Activated T-cell treated with anti-CD3 and anti-CD28 coated beads, Interleukin-2, amount 50 U/mL, for 4 hours (primary cell): Measurements from ENCODE around the gene KIF23. TPM values are rescaled to one million over a fixed set of nuclear protein-coding genes. Genes with fewer than 3 reads are reported as not detected.

ENCODE experiments used
- ATAC-seq, 2 donors: fragments of 200-7000 bp; cut with Tn5 transposase; one replicate each; pipeline ENCODE4 v1.10.0; 2021
- DNase-seq: peaks from one replicate; pipeline ENCODE4 v3.0.0-alpha.2; 2020
- H3K27me3 Mint-ChIP-seq: one replicate; pipeline ENCODE4 v1.8.0; 2021; ENCODE audit warnings: low read depth, mixed read lengths
- H3K36me3 Mint-ChIP-seq: one replicate; pipeline ENCODE4 v1.8.0; 2022; ENCODE audit warnings: mixed read lengths; ENCODE audit not compliant: insufficient read depth
- H3K4me1 Mint-ChIP-seq: one replicate; pipeline ENCODE4 v1.8.0; 2021; ENCODE audit warnings: low read depth, mixed read lengths
- H3K4me3 Mint-ChIP-seq: one replicate; pipeline ENCODE4 v1.8.0; 2021; ENCODE audit warnings: mild to moderate bottlenecking, moderate library complexity, mixed read lengths
- H3K9me3 Mint-ChIP-seq: one replicate; pipeline ENCODE4 v1.8.0; 2021; ENCODE audit warnings: mixed read lengths
- total RNA-seq, 3 donors: library from RNA; stranded (reverse); gene quantifications; one replicate each; pipeline ENCODE4 v1.2.1, GENCODE V29; 2021

The KIF23 gene
- total RNA-seq, 3 donors from 2014 or later = 3.4 to 3.7 (median 3.5) TPM

GRCh38 chr15:69474291-69474690 lies 60.1 kb downstream of the KIF23 start:
- Mint-ChIP-seq H3K4me3 (no peak overlapping the region), H3K4me1 (peaks cover 6% of the 10 kb centered on the region)

GRCh38 chr15:69474846-69475455 lies 60.8 kb downstream of the KIF23 start:
- no peak for ATAC-seq
- H3K4me3 Mint-ChIP-seq = no peak overlapping the region
- no peaks in the 10 kb centered on the region for H3K36me3 Mint-ChIP-seq
- no peak for DNase-seq
- H3K4me1 Mint-ChIP-seq = no peaks in the 10 kb centered on the region
- H3K9me3 Mint-ChIP-seq = peaks cover 5% of the 10 kb centered on the region
- peaks cover 3% of the 10 kb centered on the region for H3K27me3 Mint-ChIP-seq

More at GRCh38 chr15:69474291-69474690, 60.1 kb downstream of the KIF23 start:
- ATAC-seq (no peak), DNase-seq (no peak)
- H3K27me3 Mint-ChIP-seq = peaks cover 3% of the 10 kb centered on the region
- no peaks in the 10 kb centered on the region for H3K9me3 Mint-ChIP-seq
- no peaks in the 10 kb centered on the region for H3K36me3 Mint-ChIP-seq

GRCh38 chr15:69475769-69476358 lies 61.7 kb downstream of the KIF23 start:
- no peak overlapping the region for H3K4me3 Mint-ChIP-seq
- H3K27me3 Mint-ChIP-seq = peaks cover 3% of the 10 kb centered on the region
- DNase-seq (peak; percentile 72), ATAC-seq (peak; percentile 76 to 80)
- peaks cover 5% of the 10 kb centered on the region for H3K9me3 Mint-ChIP-seq
- H3K4me1 Mint-ChIP-seq = no peaks in the 10 kb centered on the region
- no peaks in the 10 kb centered on the region for H3K36me3 Mint-ChIP-seq

- H3K9me3 Mint-ChIP-seq = peaks cover 5% of the 10 kb centered on the region
- H3K4me1 Mint-ChIP-seq = no peaks in the 10 kb centered on the region
- no peak for ATAC-seq
- H3K4me3 Mint-ChIP-seq = no peak overlapping the region
- no peaks in the 10 kb centered on the region for H3K36me3 Mint-ChIP-seq
- peaks cover 3% of the 10 kb centered on the region for H3K27me3 Mint-ChIP-seq
- DNase-seq = no peak
These were observed 62.7 kb downstream of the KIF23 start for GRCh38 chr15:69476704-69477473.

GRCh38 chr15:69478259-69478781 lies 64.2 kb downstream of the KIF23 start:
- Mint-ChIP-seq H3K36me3 (no peaks in the 10 kb centered on the region), H3K27me3 (peaks cover 3% of the 10 kb centered on the region), H3K4me1 (no peaks in the 10 kb centered on the region), H3K4me3 (no peak overlapping the region), H3K9me3 (peaks cover 5% of the 10 kb centered on the region)
- peak; percentile 50 to 55 for ATAC-seq
- DNase-seq = peak; percentile 57

GRCh38 chr15:69479081-69479480 lies 64.9 kb downstream of the KIF23 start:
- Mint-ChIP-seq H3K4me1 (no peaks in the 10 kb centered on the region), H3K4me3 (no peak overlapping the region), H3K9me3 (peaks cover 5% of the 10 kb centered on the region), H3K27me3 (peaks cover 3% of the 10 kb centered on the region), H3K36me3 (no peaks in the 10 kb centered on the region)
- no peak for DNase-seq
- no peak for ATAC-seq

- ATAC-seq = no peak
- DNase-seq = no peak
- Mint-ChIP-seq H3K36me3 (no peaks in the 10 kb centered on the region), H3K9me3 (peaks cover 5% of the 10 kb centered on the region), H3K4me3 (no peak overlapping the region), H3K27me3 (peaks cover 3% of the 10 kb centered on the region), H3K4me1 (no peaks in the 10 kb centered on the region)
These were observed 65.8 kb downstream of the KIF23 start for GRCh38 chr15:69479971-69480370.

GRCh38 chr15:69480932-69481331 lies 66.8 kb downstream of the KIF23 start:
- peaks cover 2% of the 10 kb centered on the region for H3K27me3 Mint-ChIP-seq
- H3K36me3 Mint-ChIP-seq = no peaks in the 10 kb centered on the region
- no peak for ATAC-seq
- H3K4me1 Mint-ChIP-seq = no peaks in the 10 kb centered on the region
- H3K4me3 Mint-ChIP-seq = no peak overlapping the region
- no peak for DNase-seq
- peaks cover 6% of the 10 kb centered on the region for H3K9me3 Mint-ChIP-seq

GRCh38 chr15:69482686-69483256 lies 68.6 kb downstream of the KIF23 start:
- no peak for ATAC-seq
- H3K36me3 Mint-ChIP-seq = no peaks in the 10 kb centered on the region
- H3K4me3 Mint-ChIP-seq = no peak overlapping the region
- H3K9me3 Mint-ChIP-seq = peaks cover 7% of the 10 kb centered on the region
- no peaks in the 10 kb centered on the region for H3K27me3 Mint-ChIP-seq
- no peak for DNase-seq
- H3K4me1 Mint-ChIP-seq = no peaks in the 10 kb centered on the region

GRCh38 chr15:69484837-69485236 lies 70.7 kb downstream of the KIF23 start:
- Mint-ChIP-seq H3K9me3 (peaks cover 3% of the 10 kb centered on the region), H3K4me1 (no peaks in the 10 kb centered on the region), H3K4me3 (no peak overlapping the region), H3K27me3 (no peaks in the 10 kb centered on the region), H3K36me3 (no peaks in the 10 kb centered on the region)
- DNase-seq (no peak), ATAC-seq (no peak)

GRCh38 chr15:69486481-69487110 lies 72.4 kb downstream of the KIF23 start:
- Mint-ChIP-seq H3K4me1 (no peaks in the 10 kb centered on the region), H3K36me3 (no peaks in the 10 kb centered on the region), H3K9me3 (peaks cover 6% of the 10 kb centered on the region), H3K4me3 (no peak overlapping the region), H3K27me3 (no peaks in the 10 kb centered on the region)
- DNase-seq = no peak
- ATAC-seq = no peak

GRCh38 chr15:69489073-69489571 lies 75.0 kb downstream of the KIF23 start:
- no peak overlapping the region for H3K4me3 Mint-ChIP-seq
- H3K4me1 Mint-ChIP-seq = no peaks in the 10 kb centered on the region
- no peak for ATAC-seq
- no peak for DNase-seq
- H3K36me3 Mint-ChIP-seq = no peaks in the 10 kb centered on the region
- H3K27me3 Mint-ChIP-seq = no peaks in the 10 kb centered on the region
- H3K9me3 Mint-ChIP-seq = peaks cover 9% of the 10 kb centered on the region

- no peak for ATAC-seq
- Mint-ChIP-seq H3K4me3 (no peak overlapping the region), H3K4me1 (no peaks in the 10 kb centered on the region), H3K27me3 (no peaks in the 10 kb centered on the region), H3K36me3 (no peaks in the 10 kb centered on the region), H3K9me3 (peaks cover 9% of the 10 kb centered on the region)
- DNase-seq = no peak
These were observed 76.3 kb downstream of the KIF23 start for GRCh38 chr15:69490356-69491037.
